ENCODE measurements around the gene PPP5C.

The PPP5C gene

GRCh38 chr19:46303322-46303690, 43.6 kb upstream of the PPP5C start:
- Histone ChIP-seq H2BK120ac (ENCODE audit: low read depth, low read length) (no peak overlapping the region), H3K23ac (ENCODE audit: low read length) (peak overlapping the region; percentile 80), H3K79me1 (ENCODE audit: low read length) (no peaks in the 10 kb centered on the region), H3K27ac (ENCODE audit: low read depth, low read length) (no peak overlapping the region), H3K56ac (ENCODE audit: low read length) (peak overlapping the region; percentile 92), H3K9ac (ENCODE audit: low read length) (peak overlapping the region; percentile 79), H3K36me3 (ENCODE audit: control insufficient read depth, insufficient read depth, low read length) (no peaks in the 10 kb centered on the region), H2BK15ac (replicated peaks; ENCODE audit: low read depth) (no peak overlapping the region), H2AK5ac (ENCODE audit: low read length) (no peak overlapping the region), H3K79me2 (ENCODE audit: control insufficient read depth, insufficient read depth, low read length) (no peaks in the 10 kb centered on the region), H4K5ac (ENCODE audit: low read length) (no peak overlapping the region), H3K4ac (ENCODE audit: low read depth, low read length) (peak overlapping the region; percentile 86), H3K27me3 (ENCODE audit: insufficient read depth, low read length, poor library complexity) (no peaks in the 10 kb centered on the region), H3K4me2 (ENCODE audit: low read length) (peak overlapping the region; percentile 66), H2BK5ac (ENCODE audit: low read length) (peak overlapping the region; percentile 35), H3K4me1 (ENCODE audit: control insufficient read depth, low read depth, low read length) (peaks cover 4% of the 10 kb centered on the region), H3K18ac (ENCODE audit: low read length) (peak overlapping the region; percentile 2), H4K8ac (ENCODE audit: low read depth, low read length) (no peak overlapping the region), H3K4me3 (ENCODE audit: low read length) (no peak overlapping the region)
- no peak for DNase-seq
- WGBS (ENCODE audit: extremely low coverage, insufficient coverage, low lambda C conversion rate), result no CpG with 5 or more reads among the region's 10 CpGs

GRCh38 chr19:46303691-46304397, 43.0 kb upstream of the PPP5C start:
- Histone ChIP-seq H3K36me3 (ENCODE audit: control insufficient read depth, insufficient read depth, low read length) (no peaks in the 10 kb centered on the region), H3K4ac (ENCODE audit: low read depth, low read length) (peak overlapping the region; percentile 86), H3K23ac (ENCODE audit: low read length) (peak overlapping the region; percentile 80), H3K27me3 (ENCODE audit: insufficient read depth, low read length, poor library complexity) (no peaks in the 10 kb centered on the region), H4K5ac (ENCODE audit: low read length) (no peak overlapping the region), H3K56ac (ENCODE audit: low read length) (peak overlapping the region; percentile 92), H3K18ac (ENCODE audit: low read length) (peak overlapping the region; percentile 2), H2BK120ac (ENCODE audit: low read depth, low read length) (no peak overlapping the region), H3K9ac (ENCODE audit: low read length) (peak overlapping the region; percentile 79), H3K4me2 (ENCODE audit: low read length) (peak overlapping the region; percentile 66), H3K4me1 (ENCODE audit: control insufficient read depth, low read depth, low read length) (peaks cover 4% of the 10 kb centered on the region), H3K79me1 (ENCODE audit: low read length) (no peaks in the 10 kb centered on the region), H2BK5ac (ENCODE audit: low read length) (peak overlapping the region; percentile 35), H3K27ac (ENCODE audit: low read depth, low read length) (no peak overlapping the region), H2BK15ac (replicated peaks; ENCODE audit: low read depth) (no peak overlapping the region), H3K4me3 (ENCODE audit: low read length) (peak overlapping the region; percentile 25), H2AK5ac (ENCODE audit: low read length) (no peak overlapping the region), H3K79me2 (ENCODE audit: control insufficient read depth, insufficient read depth, low read length) (no peaks in the 10 kb centered on the region), H4K8ac (ENCODE audit: low read depth, low read length) (no peak overlapping the region)
- no CpG with 5 or more reads among the region's 56 CpGs for WGBS (ENCODE audit: extremely low coverage, insufficient coverage, low lambda C conversion rate)
- peak; percentile 98 for DNase-seq

- Histone ChIP-seq H3K4me1 (ENCODE audit: control insufficient read depth, low read depth, low read length) (peaks cover 4% of the 10 kb centered on the region), H2BK5ac (ENCODE audit: low read length) (no peak overlapping the region), H4K5ac (ENCODE audit: low read length) (no peak overlapping the region), H3K56ac (ENCODE audit: low read length) (no peak overlapping the region), H2BK120ac (ENCODE audit: low read depth, low read length) (no peak overlapping the region), H3K4me2 (ENCODE audit: low read length) (no peak overlapping the region), H3K4me3 (ENCODE audit: low read length) (no peak overlapping the region), H2AK5ac (ENCODE audit: low read length) (no peak overlapping the region), H2BK15ac (replicated peaks; ENCODE audit: low read depth) (no peak overlapping the region), H3K27me3 (ENCODE audit: insufficient read depth, low read length, poor library complexity) (no peaks in the 10 kb centered on the region), H3K4ac (ENCODE audit: low read depth, low read length) (no peak overlapping the region), H3K23ac (ENCODE audit: low read length) (no peak overlapping the region), H3K18ac (ENCODE audit: low read length) (no peak overlapping the region), H3K9ac (ENCODE audit: low read length) (no peak overlapping the region), H3K79me1 (ENCODE audit: low read length) (no peaks in the 10 kb centered on the region), H3K27ac (ENCODE audit: low read depth, low read length) (no peak overlapping the region), H3K36me3 (ENCODE audit: control insufficient read depth, insufficient read depth, low read length) (no peaks in the 10 kb centered on the region), H3K79me2 (ENCODE audit: control insufficient read depth, insufficient read depth, low read length) (no peaks in the 10 kb centered on the region), H4K8ac (ENCODE audit: low read depth, low read length) (no peak overlapping the region)
- no peak for DNase-seq
- WGBS (ENCODE audit: extremely low coverage, insufficient coverage, low lambda C conversion rate), result no CpG with 5 or more reads among the region's 3 CpGs
These were observed 40.4 kb upstream of the PPP5C start for GRCh38 chr19:46306501-46306900.

- H3K79me1 ChIP-seq (ENCODE audit: low read length), result no peaks in the 10 kb centered on the region
- DNase-seq, result no peak
- no peak overlapping the region for H3K4ac ChIP-seq (ENCODE audit: low read depth, low read length)
- no peak overlapping the region for H4K5ac ChIP-seq (ENCODE audit: low read length)
- no peak overlapping the region for H3K23ac ChIP-seq (ENCODE audit: low read length)
- no peaks in the 10 kb centered on the region for H3K36me3 ChIP-seq (ENCODE audit: control insufficient read depth, insufficient read depth, low read length)
- H3K4me3 ChIP-seq (ENCODE audit: low read length), result no peak overlapping the region
- no peak overlapping the region for H2BK120ac ChIP-seq (ENCODE audit: low read depth, low read length)
- H2AK5ac ChIP-seq (ENCODE audit: low read length), result no peak overlapping the region
- H3K56ac ChIP-seq (ENCODE audit: low read length), result no peak overlapping the region
- no peak overlapping the region for H2BK5ac ChIP-seq (ENCODE audit: low read length)
- H3K79me2 ChIP-seq (ENCODE audit: control insufficient read depth, insufficient read depth, low read length), result no peaks in the 10 kb centered on the region
- no peak overlapping the region for H3K9ac ChIP-seq (ENCODE audit: low read length)
- no peak overlapping the region for H2BK15ac ChIP-seq (replicated peaks; ENCODE audit: low read depth)
- no peak overlapping the region for H3K18ac ChIP-seq (ENCODE audit: low read length)
- peaks cover 3% of the 10 kb centered on the region for H3K4me1 ChIP-seq (ENCODE audit: control insufficient read depth, low read depth, low read length)
- WGBS (ENCODE audit: extremely low coverage, insufficient coverage, low lambda C conversion rate), result no CpG with 5 or more reads among the region's 15 CpGs
- H3K27me3 ChIP-seq (ENCODE audit: insufficient read depth, low read length, poor library complexity), result no peaks in the 10 kb centered on the region
- no peak overlapping the region for H3K4me2 ChIP-seq (ENCODE audit: low read length)
- H3K27ac ChIP-seq (ENCODE audit: low read depth, low read length), result no peak overlapping the region
- H4K8ac ChIP-seq (ENCODE audit: low read depth, low read length), result no peak overlapping the region
These were observed 38.4 kb upstream of the PPP5C start for GRCh38 chr19:46308510-46308909.

- H3K4me1 ChIP-seq (ENCODE audit: control insufficient read depth, low read depth, low read length), result no peaks in the 10 kb centered on the region
- H3K9ac ChIP-seq (ENCODE audit: low read length), result no peak overlapping the region
- H3K36me3 ChIP-seq (ENCODE audit: control insufficient read depth, insufficient read depth, low read length), result no peaks in the 10 kb centered on the region
- no peak overlapping the region for H2BK15ac ChIP-seq (replicated peaks; ENCODE audit: low read depth)
- no peaks in the 10 kb centered on the region for H3K79me1 ChIP-seq (ENCODE audit: low read length)
- H3K4me3 ChIP-seq (ENCODE audit: low read length), result no peak overlapping the region
- no peak overlapping the region for H3K27ac ChIP-seq (ENCODE audit: low read depth, low read length)
- no peak overlapping the region for H3K4ac ChIP-seq (ENCODE audit: low read depth, low read length)
- H3K4me2 ChIP-seq (ENCODE audit: low read length), result no peak overlapping the region
- no peak overlapping the region for H4K8ac ChIP-seq (ENCODE audit: low read depth, low read length)
- H2AK5ac ChIP-seq (ENCODE audit: low read length), result no peak overlapping the region
- H3K79me2 ChIP-seq (ENCODE audit: control insufficient read depth, insufficient read depth, low read length), result no peaks in the 10 kb centered on the region
- no peaks in the 10 kb centered on the region for H3K27me3 ChIP-seq (ENCODE audit: insufficient read depth, low read length, poor library complexity)
- no peak overlapping the region for H3K56ac ChIP-seq (ENCODE audit: low read length)
- no peak overlapping the region for H4K5ac ChIP-seq (ENCODE audit: low read length)
- no peak for DNase-seq
- H3K23ac ChIP-seq (ENCODE audit: low read length), result no peak overlapping the region
- no CpG with 5 or more reads among the region's 10 CpGs for WGBS (ENCODE audit: extremely low coverage, insufficient coverage, low lambda C conversion rate)
- no peak overlapping the region for H3K18ac ChIP-seq (ENCODE audit: low read length)
- no peak overlapping the region for H2BK120ac ChIP-seq (ENCODE audit: low read depth, low read length)
- H2BK5ac ChIP-seq (ENCODE audit: low read length), result no peak overlapping the region
These were observed 37.8 kb upstream of the PPP5C start for GRCh38 chr19:46309056-46309455.

GRCh38 chr19:46311444-46311843, 35.4 kb upstream of the PPP5C start:
- H3K4me3 ChIP-seq (ENCODE audit: low read length), result no peak overlapping the region
- H3K4me2 ChIP-seq (ENCODE audit: low read length), result no peak overlapping the region
- H3K23ac ChIP-seq (ENCODE audit: low read length), result no peak overlapping the region
- H4K8ac ChIP-seq (ENCODE audit: low read depth, low read length), result no peak overlapping the region
- DNase-seq, result no peak
- no peak overlapping the region for H4K5ac ChIP-seq (ENCODE audit: low read length)
- no peak overlapping the region for H3K4ac ChIP-seq (ENCODE audit: low read depth, low read length)
- no peak overlapping the region for H2AK5ac ChIP-seq (ENCODE audit: low read length)
- H3K27ac ChIP-seq (ENCODE audit: low read depth, low read length), result no peak overlapping the region
- H2BK5ac ChIP-seq (ENCODE audit: low read length), result no peak overlapping the region
- H3K4me1 ChIP-seq (ENCODE audit: control insufficient read depth, low read depth, low read length), result no peaks in the 10 kb centered on the region
- H3K79me2 ChIP-seq (ENCODE audit: control insufficient read depth, insufficient read depth, low read length), result no peaks in the 10 kb centered on the region
- no CpG with 5 or more reads among the region's 5 CpGs for WGBS (ENCODE audit: extremely low coverage, insufficient coverage, low lambda C conversion rate)
- H2BK15ac ChIP-seq (replicated peaks; ENCODE audit: low read depth), result no peak overlapping the region
- H3K36me3 ChIP-seq (ENCODE audit: control insufficient read depth, insufficient read depth, low read length), result no peaks in the 10 kb centered on the region
- H3K18ac ChIP-seq (ENCODE audit: low read length), result no peak overlapping the region
- no peak overlapping the region for H3K56ac ChIP-seq (ENCODE audit: low read length)
- no peaks in the 10 kb centered on the region for H3K79me1 ChIP-seq (ENCODE audit: low read length)
- H3K9ac ChIP-seq (ENCODE audit: low read length), result no peak overlapping the region
- H2BK120ac ChIP-seq (ENCODE audit: low read depth, low read length), result no peak overlapping the region
- H3K27me3 ChIP-seq (ENCODE audit: insufficient read depth, low read length, poor library complexity), result no peaks in the 10 kb centered on the region

Measured in mesendoderm (in vitro differentiated cells).